Osteocyte (in vitro differentiated cells): ENCODE data around the gene B4GALNT3. TPM values are rescaled to one million over a fixed set of nuclear protein-coding genes. Genes with fewer than 3 reads are reported as not detected.
"Not testable (repeated sequence)": the region's sequence is repeated elsewhere in the genome, so short reads cannot be mapped to it uniquely, and the experiment has no call there.

ENCODE experiments used
- DNase-seq: peaks from one replicate; pipeline ENCODE4 v3.0.0; 2021; ENCODE audit warnings: mixed read lengths; ENCODE audit not compliant: unreplicated experiment; ENCODE audit errors: extremely low spot score
- H3K27ac Mint-ChIP-seq: one replicate; pipeline ENCODE4 v1.8.0; 2021; ENCODE audit warnings: mild to moderate bottlenecking, mixed read lengths; ENCODE audit not compliant: unreplicated experiment
- H3K27me3 Mint-ChIP-seq: one replicate; pipeline ENCODE4 v1.8.0; 2021; ENCODE audit warnings: mixed read lengths; ENCODE audit not compliant: unreplicated experiment
- H3K36me3 Mint-ChIP-seq: one replicate; pipeline ENCODE4 v1.8.0; 2021; ENCODE audit warnings: mixed read lengths; ENCODE audit not compliant: unreplicated experiment
- H3K4me1 Mint-ChIP-seq: one replicate; pipeline ENCODE4 v1.8.0; 2021; ENCODE audit warnings: mixed read lengths; ENCODE audit not compliant: unreplicated experiment
- H3K4me3 Mint-ChIP-seq: one replicate; pipeline ENCODE4 v1.8.0; 2021; ENCODE audit warnings: mild to moderate bottlenecking, moderate library complexity, mixed read lengths; ENCODE audit not compliant: unreplicated experiment
- H3K9me3 Mint-ChIP-seq: one replicate; pipeline ENCODE4 v1.8.0; 2021; ENCODE audit warnings: mixed read lengths; ENCODE audit not compliant: unreplicated experiment
- total RNA-seq: library from RNA; stranded (reverse); gene quantifications from 2 replicates; pipeline ENCODE4 v1.2.1, GENCODE V29; 2021
- TF ChIP-seq, protein P1 (sequence below): fragments of 200-600 bp; sonication (generic); IDR thresholded peaks from 2 replicates; pipeline ENCODE4 v1.5.0; 2021; ENCODE audit warnings: antibody characterized with exemption, mild to moderate bottlenecking, moderate library complexity

Gene B4GALNT3
- total RNA-seq, 1 donor from 2014 or later = 0.27 TPM

DNA sequence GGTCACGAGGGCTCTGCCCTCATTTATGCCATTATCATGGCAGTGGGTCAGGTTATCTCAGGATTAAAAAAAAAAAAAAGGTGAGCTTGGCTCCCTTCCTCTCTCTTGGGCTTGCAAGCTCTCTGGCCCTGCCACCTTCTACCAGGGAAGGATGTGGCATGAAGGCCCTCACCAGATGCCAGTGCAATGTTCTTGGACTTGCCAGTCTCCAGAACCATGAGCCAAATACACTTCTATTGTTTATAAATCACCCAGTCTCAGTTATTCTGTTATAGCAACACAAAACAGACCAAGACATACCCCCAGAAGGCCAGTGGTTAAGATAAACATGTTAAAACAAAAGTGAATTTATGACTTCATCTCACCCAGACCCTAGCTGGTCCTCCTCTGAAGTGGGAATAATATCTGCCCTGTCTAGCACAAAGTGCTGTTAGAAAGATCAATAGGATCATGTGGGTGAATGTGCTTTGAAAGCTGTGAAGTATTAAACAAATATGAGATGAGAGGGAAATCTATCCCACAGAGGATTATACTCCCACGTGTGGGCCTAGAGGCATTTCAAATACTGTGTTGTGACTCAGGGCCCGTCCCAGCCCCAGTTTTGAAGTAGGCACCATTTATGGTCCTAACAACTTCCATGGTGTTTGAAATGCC, 114.9 kb downstream of the B4GALNT3 start:
- Mint-ChIP-seq H3K27ac (peak overlapping the region; percentile 63), H3K27me3 (no peaks in the 10 kb centered on the region), H3K36me3 (peaks cover 2% of the 10 kb centered on the region), H3K4me1 (peaks cover 50% of the 10 kb centered on the region), H3K4me3 (no peak overlapping the region), H3K9me3 (no peaks in the 10 kb centered on the region)
- TF ChIP-seq, protein P1, sequence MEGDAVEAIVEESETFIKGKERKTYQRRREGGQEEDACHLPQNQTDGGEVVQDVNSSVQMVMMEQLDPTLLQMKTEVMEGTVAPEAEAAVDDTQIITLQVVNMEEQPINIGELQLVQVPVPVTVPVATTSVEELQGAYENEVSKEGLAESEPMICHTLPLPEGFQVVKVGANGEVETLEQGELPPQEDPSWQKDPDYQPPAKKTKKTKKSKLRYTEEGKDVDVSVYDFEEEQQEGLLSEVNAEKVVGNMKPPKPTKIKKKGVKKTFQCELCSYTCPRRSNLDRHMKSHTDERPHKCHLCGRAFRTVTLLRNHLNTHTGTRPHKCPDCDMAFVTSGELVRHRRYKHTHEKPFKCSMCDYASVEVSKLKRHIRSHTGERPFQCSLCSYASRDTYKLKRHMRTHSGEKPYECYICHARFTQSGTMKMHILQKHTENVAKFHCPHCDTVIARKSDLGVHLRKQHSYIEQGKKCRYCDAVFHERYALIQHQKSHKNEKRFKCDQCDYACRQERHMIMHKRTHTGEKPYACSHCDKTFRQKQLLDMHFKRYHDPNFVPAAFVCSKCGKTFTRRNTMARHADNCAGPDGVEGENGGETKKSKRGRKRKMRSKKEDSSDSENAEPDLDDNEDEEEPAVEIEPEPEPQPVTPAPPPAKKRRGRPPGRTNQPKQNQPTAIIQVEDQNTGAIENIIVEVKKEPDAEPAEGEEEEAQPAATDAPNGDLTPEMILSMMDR = no peak
- no peak for DNase-seq

DNA sequence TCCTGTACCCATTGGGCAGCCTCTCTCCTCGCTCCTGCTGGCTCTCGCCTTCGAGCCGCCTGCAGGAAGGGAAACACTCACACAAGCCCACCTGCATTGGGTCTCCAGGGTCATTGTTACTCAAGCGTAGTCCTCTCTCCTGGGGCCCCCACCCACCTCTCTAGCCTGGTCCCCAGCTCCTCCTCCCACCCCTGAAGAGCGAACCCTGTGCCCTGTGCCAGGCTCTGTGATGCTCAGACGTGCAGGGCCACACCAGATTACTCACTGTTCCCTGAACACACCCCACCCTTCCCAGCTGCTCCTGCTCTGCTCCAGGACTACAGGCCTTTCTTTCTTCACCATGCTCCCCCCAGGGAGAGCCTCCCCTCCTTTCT, 115.4 kb downstream of the B4GALNT3 start:
- Mint-ChIP-seq H3K4me3 (no peak overlapping the region), H3K36me3 (peaks cover 2% of the 10 kb centered on the region), H3K27ac (peak overlapping the region; percentile 63), H3K4me1 (peaks cover 47% of the 10 kb centered on the region), H3K27me3 (no peaks in the 10 kb centered on the region), H3K9me3 (no peaks in the 10 kb centered on the region)
- DNase-seq = no peak
- TF ChIP-seq, protein P1 = no peak

DNA sequence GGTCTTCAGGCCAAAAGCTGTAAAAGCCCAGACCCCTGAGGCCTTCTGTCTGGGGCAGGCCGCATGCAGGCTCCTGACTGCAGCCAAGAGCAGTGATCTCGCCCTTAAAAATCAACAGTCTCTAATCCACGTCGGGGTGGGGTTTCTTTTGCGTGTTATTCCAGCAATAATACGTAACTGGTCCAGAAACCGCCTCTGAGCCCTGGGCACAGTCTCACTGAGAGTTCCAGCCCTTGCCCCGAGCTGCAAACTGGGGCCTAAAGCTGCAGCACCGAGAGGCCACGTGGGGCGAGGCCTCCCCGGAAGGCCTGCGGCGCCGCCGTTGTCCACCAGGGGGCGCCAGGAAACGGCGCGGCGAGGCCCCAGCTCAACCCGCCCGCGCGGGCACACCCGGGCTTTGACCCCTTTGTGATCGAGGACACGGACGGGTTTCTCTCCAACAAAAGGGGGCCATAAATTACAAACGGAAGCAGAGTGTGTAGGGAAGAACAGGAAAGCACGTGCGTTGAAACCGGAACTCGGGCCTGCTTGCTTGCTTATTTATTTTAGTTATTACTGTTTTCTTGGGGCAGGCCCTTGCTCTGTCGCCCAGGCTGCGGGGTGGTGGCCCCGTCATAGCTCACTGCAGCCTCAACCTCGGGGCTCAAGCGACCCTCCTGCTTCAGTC, 116.3 kb downstream of the B4GALNT3 start:
- Mint-ChIP-seq H3K9me3 (no peaks in the 10 kb centered on the region), H3K4me3 (no peak overlapping the region), H3K27ac (peak overlapping the region; percentile 68), H3K27me3 (no peaks in the 10 kb centered on the region), H3K36me3 (peaks cover 2% of the 10 kb centered on the region), H3K4me1 (peaks cover 41% of the 10 kb centered on the region)
- TF ChIP-seq, protein P1 = peak; percentile 99
- DNase-seq = peak; percentile 93

DNA sequence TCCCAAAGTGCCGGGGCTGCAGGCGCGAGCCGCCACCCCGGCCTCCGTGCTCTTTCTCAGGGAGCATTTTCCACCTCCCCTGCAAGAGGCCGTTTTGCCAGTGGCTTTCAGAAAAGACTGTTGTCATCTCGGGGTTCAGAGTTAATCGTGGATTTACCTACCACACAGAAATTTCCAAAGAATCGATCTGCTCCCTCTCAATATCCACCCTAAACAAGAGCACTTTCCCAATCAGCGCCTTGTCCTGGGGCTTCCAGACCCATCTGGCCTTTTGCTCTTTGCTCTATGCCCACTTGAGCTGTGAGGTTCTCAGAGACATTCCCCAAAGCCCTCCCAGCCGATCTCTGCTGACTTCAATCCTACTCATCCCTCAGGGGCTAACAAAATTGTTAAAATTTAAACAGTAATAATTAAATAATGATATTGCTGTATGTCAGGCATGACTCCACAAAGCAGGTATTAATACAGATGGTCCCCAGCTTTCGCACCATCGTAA, 116.9 kb downstream of the B4GALNT3 start:
- no peak overlapping the region for H3K4me3 Mint-ChIP-seq
- DNase-seq = no peak
- H3K27me3 Mint-ChIP-seq = no peaks in the 10 kb centered on the region
- H3K36me3 Mint-ChIP-seq = peaks cover 2% of the 10 kb centered on the region
- H3K4me1 Mint-ChIP-seq = peaks cover 35% of the 10 kb centered on the region
- H3K27ac Mint-ChIP-seq = no peak overlapping the region
- H3K9me3 Mint-ChIP-seq = no peaks in the 10 kb centered on the region
- TF ChIP-seq, protein P1 = no peak

DNA sequence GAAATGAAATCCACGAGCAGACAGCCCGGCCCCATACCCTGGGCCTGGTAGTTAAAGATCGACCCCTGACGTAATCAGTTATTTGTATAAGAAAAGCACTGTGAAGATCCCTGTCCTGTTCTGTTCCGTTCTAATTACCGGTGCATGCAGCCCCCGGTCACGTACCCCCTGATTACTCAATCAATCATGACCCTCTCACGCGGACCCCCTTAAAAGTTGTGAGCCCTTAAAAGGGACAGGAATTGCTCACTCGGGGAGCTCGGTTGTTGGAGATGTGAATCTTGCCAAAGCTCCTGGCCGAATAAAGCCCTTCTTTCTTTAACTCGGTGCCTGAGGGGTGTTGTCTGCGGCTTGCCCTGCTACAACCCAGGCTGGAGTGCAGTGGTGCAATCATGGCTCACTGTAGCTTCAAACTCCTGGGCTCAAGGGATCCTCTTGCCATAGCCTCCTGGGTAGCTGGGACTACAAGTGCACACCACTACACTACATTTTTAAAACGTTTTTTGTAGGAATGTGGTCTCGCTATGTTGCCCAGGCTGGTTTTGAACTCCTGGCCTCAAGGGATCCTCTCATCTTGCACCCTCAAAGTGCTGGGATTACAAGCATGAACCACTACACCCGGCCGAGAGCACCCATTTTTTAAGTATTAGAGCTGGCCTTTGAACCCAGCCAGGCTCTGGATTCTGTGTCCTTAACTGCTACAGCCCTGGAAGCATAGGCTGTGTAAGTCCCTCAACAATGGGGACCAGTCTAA, 118.4 kb downstream of the B4GALNT3 start:
- H3K4me3 Mint-ChIP-seq, H3K27ac Mint-ChIP-seq, DNase-seq, H3K36me3 Mint-ChIP-seq, H3K27me3 Mint-ChIP-seq, H3K9me3 Mint-ChIP-seq: not testable (repeated sequence)
- peaks cover 26% of the 10 kb centered on the region for H3K4me1 Mint-ChIP-seq
